PC-9 (cell line): Measurements from ENCODE around the gene PIK3IP1. TPM values are rescaled to one million over a fixed set of nuclear protein-coding genes. Genes with fewer than 3 reads are reported as not detected.
A peak's percentile ranks its signal among the peaks of the same experiment; 100 is the strongest.

Source experiments
- BruUV-seq: library from RNA; stranded (reverse); fragments of 400-500 nt; replicated peaks from 2 replicates; lab custom pipeline; 2021; lab: Mats Ljungman, UMichigan
- CTCF ChIA-PET: fragments of 300-600 bp; sonication (Branson Sonifier 250); formaldehyde crosslinking; loops from one replicate; lab custom pipeline; 2022; ENCODE audit warnings: antibody characterized with exemption; lab: Charles Lee
- POLR2A ChIA-PET: fragments of 300-600 bp; sonication (Branson Sonifier 250); formaldehyde crosslinking; loops from one replicate; lab custom pipeline; 2022; ENCODE audit warnings: antibody characterized with exemption; ENCODE audit not compliant: unreplicated experiment; lab: Charles Lee
- DNase-seq, 2 experiments: peaks; one replicate each; pipeline versions ENCODE4 v3.0.0 to v3.0.0-alpha.2; 2015 to 2022; ENCODE audit warnings: mixed read lengths in 1 of 2
- H2AFZ ChIP-seq: fragments of 200-600 bp; sonication (generic); 2 replicates; pipeline ENCODE4 v1.8.1; 2017; ENCODE audit warnings: antibody characterized with exemption
- H3F3A ChIP-seq: fragments of 200-600 bp; sonication (generic); 2 replicates; pipeline ENCODE4 v1.8.1; 2017; ENCODE audit warnings: antibody characterized with exemption, mild to moderate bottlenecking, low read depth; ENCODE audit not compliant: insufficient read depth
- H3K27ac ChIP-seq: fragments of 200-600 bp; sonication (generic); 2 replicates; pipeline ENCODE4 v1.6.1; 2016; ENCODE audit warnings: mixed run types
- H3K27me3 ChIP-seq: fragments of 200-600 bp; sonication (generic); 2 replicates; pipeline ENCODE4 v1.6.1; 2016; ENCODE audit warnings: low read depth, mixed run types; ENCODE audit not compliant: insufficient read depth
- H3K36me3 ChIP-seq: fragments of 200-600 bp; sonication (generic); 2 replicates; pipeline ENCODE4 v1.6.1; 2016; ENCODE audit warnings: low read depth, mixed run types
- H3K4me1 ChIP-seq: fragments of 200-600 bp; sonication (generic); replicated peaks from 2 replicates; pipeline ENCODE4 v1.6.1; 2016; ENCODE audit warnings: mixed run types; ENCODE audit not compliant: insufficient read depth
- H3K4me2 ChIP-seq: fragments of 200-600 bp; sonication (generic); 2 replicates; pipeline ENCODE4 v1.6.1; 2017; ENCODE audit warnings: mixed run types
- H3K4me3 ChIP-seq: fragments of 200-600 bp; sonication (generic); 2 replicates; pipeline ENCODE4 v1.6.1; 2016; ENCODE audit warnings: mixed run types
- H3K79me2 ChIP-seq: fragments of 200-600 bp; sonication (generic); 2 replicates; pipeline ENCODE4 v1.6.1; 2017; ENCODE audit warnings: low read depth, mixed run types
- H3K9me2 ChIP-seq: fragments of 200-600 bp; sonication (generic); 2 replicates; pipeline ENCODE4 v1.8.1; 2017; ENCODE audit warnings: mild to moderate bottlenecking; ENCODE audit not compliant: insufficient read depth
- H3K9me3 ChIP-seq: fragments of 200-600 bp; sonication (generic); 2 replicates; pipeline ENCODE4 v1.8.1; 2016; ENCODE audit warnings: low read depth; ENCODE audit not compliant: insufficient read depth
- H4K20me1 ChIP-seq: fragments of 200-600 bp; sonication (generic); 2 replicates; pipeline ENCODE4 v1.8.1; 2017; ENCODE audit not compliant: insufficient read depth
- EZH2 ChIP-seq: fragments of 200-600 bp; sonication (generic); IDR thresholded peaks from 2 replicates; pipeline ENCODE4 v1.8.0; 2017; ENCODE audit warnings: antibody characterized with exemption, low read depth
- intact Hi-C: fragments of 100-400 bp; cut with micrococcal nuclease; formaldehyde crosslinking; loops from one replicate; pipeline ENCODE4 v1.10.0; 2022; ENCODE audit not compliant: unreplicated experiment
- total RNA-seq: library from RNA; stranded (reverse); gene quantifications from 2 replicates; pipeline ENCODE4 v1.2.3, GENCODE V29; 2021
- TF ChIP-seq, protein P1 (sequence below): fragments of 200-600 bp; sonication (generic); conservative IDR thresholded peaks from 2 replicates; pipeline ENCODE4 v1.6.1; 2017; ENCODE audit warnings: mixed run types, antibody characterized with exemption, mild to moderate bottlenecking, moderate library complexity

PIK3IP1 gene
- total RNA-seq, 1 experiment from 2014 or later, result 15.7 TPM

DNA sequence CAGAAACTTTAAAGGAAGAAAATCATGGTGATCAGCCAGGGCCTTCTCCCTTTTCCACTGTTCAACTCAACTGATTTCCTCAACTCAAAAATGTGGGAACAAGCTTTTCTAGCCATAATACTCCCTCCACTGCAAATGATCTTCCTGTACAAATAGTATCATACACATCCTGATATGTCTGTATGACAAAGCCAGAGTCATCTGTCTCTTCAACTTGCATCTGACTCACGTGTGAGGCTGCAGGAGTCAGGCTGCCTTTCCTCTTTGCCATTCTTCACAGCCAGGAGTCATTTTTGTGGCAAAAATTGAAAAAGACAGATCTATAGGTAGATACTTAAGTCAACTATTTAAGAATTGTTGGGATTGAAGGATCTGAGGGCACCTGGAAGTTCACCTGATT lies 40.6 kb upstream of the PIK3IP1 start:
- Histone ChIP-seq H3K4me1 (peaks cover 26% of the 10 kb centered on the region), H3K79me2 (peaks cover 3% of the 10 kb centered on the region; the same call in 1 of the 2 replicates), H2AFZ (no peak overlapping the region), H3K4me3 (no peak overlapping the region), H3F3A (peaks cover 18% of the 10 kb centered on the region; the same call in 1 of the 2 replicates), H3K27me3 (no peaks in the 10 kb centered on the region), H3K36me3 (peaks cover 37% of the 10 kb centered on the region), H3K27ac (no peak overlapping the region), H4K20me1 (peaks cover 9% of the 10 kb centered on the region), H3K9me3 (no peaks in the 10 kb centered on the region), H3K9me2 (no peaks in the 10 kb centered on the region), H3K4me2 (no peak overlapping the region)
- POLR2A ChIA-PET, result no interaction called here
- DNase-seq, result no peak
- CTCF ChIA-PET, result no interaction called here
- BruUV-seq, result no TSS peak
- no peak for TF ChIP-seq EZH2
- TF ChIP-seq, protein P1, sequence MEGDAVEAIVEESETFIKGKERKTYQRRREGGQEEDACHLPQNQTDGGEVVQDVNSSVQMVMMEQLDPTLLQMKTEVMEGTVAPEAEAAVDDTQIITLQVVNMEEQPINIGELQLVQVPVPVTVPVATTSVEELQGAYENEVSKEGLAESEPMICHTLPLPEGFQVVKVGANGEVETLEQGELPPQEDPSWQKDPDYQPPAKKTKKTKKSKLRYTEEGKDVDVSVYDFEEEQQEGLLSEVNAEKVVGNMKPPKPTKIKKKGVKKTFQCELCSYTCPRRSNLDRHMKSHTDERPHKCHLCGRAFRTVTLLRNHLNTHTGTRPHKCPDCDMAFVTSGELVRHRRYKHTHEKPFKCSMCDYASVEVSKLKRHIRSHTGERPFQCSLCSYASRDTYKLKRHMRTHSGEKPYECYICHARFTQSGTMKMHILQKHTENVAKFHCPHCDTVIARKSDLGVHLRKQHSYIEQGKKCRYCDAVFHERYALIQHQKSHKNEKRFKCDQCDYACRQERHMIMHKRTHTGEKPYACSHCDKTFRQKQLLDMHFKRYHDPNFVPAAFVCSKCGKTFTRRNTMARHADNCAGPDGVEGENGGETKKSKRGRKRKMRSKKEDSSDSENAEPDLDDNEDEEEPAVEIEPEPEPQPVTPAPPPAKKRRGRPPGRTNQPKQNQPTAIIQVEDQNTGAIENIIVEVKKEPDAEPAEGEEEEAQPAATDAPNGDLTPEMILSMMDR, result no peak
- intact Hi-C loops, result no loop called here

DNA sequence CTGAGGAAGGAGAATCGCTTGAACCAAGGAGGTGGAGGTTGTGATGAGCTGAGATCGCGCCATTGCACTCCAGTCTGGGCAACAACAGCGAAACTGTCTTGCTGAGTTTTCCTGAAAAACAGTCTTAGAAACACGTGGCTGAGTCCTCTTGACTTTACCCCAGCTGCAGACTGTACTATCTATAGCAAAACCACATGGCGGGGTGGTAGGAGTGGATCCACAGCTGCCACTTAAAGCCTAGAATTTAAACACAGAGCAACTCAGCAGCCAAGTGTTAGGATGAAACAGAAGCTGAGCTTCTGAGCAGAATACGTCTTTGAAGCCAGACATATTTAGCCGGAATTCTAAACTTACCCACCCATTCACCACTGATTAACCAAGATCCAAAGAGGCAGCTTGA lies 39.7 kb upstream of the PIK3IP1 start:
- no peaks in the 10 kb centered on the region for H3K79me2 ChIP-seq
- DNase-seq, result no peak
- CTCF ChIA-PET, result no interaction called here
- no peak overlapping the region for H2AFZ ChIP-seq
- H3K9me3 ChIP-seq, result no peaks in the 10 kb centered on the region
- TF ChIP-seq, protein P1, result no peak
- TF ChIP-seq EZH2, result no peak
- H3F3A ChIP-seq, result peaks cover 11% of the 10 kb centered on the region; the same call in 1 of the 2 replicates
- H3K4me3 ChIP-seq, result no peak overlapping the region
- H3K36me3 ChIP-seq, result peaks cover 43% of the 10 kb centered on the region
- peaks cover 5% of the 10 kb centered on the region for H4K20me1 ChIP-seq
- peaks cover 17% of the 10 kb centered on the region for H3K4me1 ChIP-seq
- intact Hi-C loops, result no loop called here
- POLR2A ChIA-PET, result no interaction called here
- H3K4me2 ChIP-seq, result no peak overlapping the region
- no TSS peak for BruUV-seq
- H3K27me3 ChIP-seq, result no peaks in the 10 kb centered on the region
- no peak overlapping the region for H3K27ac ChIP-seq
- H3K9me2 ChIP-seq, result no peaks in the 10 kb centered on the region

DNA sequence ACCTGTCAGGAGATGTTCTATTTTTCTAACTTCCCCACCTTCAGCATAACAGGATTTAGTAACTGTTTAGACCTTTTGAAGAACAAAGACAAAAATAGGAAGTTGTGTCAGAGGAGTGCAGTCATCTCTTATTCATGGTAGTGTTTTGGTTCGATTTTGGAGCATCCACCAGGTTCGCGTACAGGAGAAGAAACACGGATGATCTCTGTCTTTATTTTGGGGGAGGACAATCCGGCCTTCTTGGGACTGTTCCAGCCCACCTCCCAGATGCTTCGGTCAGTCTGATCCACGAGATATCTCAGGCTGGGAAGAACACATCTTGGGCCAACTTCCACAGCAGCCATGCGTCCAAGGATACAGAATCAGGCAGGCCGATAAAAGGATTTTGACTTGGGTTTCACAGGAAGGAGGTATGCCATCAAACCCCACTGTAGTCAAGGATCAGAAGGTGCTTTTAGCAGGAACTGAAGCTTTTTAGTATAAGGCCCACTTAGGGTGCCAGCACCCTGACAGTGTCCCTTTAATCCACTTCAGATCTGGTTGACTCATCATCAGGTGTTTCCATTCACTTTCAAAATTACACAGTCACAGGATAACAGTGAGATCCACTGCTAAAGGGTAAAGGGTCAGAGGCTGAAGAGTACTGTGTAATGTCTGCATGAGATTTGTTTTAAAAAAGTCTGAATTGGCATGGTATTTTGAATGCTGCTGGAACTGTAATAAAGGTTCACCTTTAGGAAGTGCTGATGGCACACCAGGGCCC lies 37.3 kb upstream of the PIK3IP1 start:
- no peaks in the 10 kb centered on the region for H3K79me2 ChIP-seq

More for the DNA sequence above, 37.3 kb upstream of the PIK3IP1 start:
- intact Hi-C loops, result no loop called here
- ChIA-PET POLR2A (no interaction called here), CTCF (no interaction called here)
- H3K27me3 ChIP-seq, result no peaks in the 10 kb centered on the region
- peak overlapping the region; percentile 12; the same call in 1 of the 2 replicates for H3K27ac ChIP-seq
- peaks cover 5% of the 10 kb centered on the region for H4K20me1 ChIP-seq
- BruUV-seq, result no TSS peak
- H3K4me1 ChIP-seq, result peaks cover 15% of the 10 kb centered on the region
- peaks cover 49% of the 10 kb centered on the region for H3K36me3 ChIP-seq
- no peaks in the 10 kb centered on the region for H3K9me2 ChIP-seq
- H3K4me3 ChIP-seq, result no peak overlapping the region
- H2AFZ ChIP-seq, result no peak overlapping the region
- TF ChIP-seq EZH2, result no peak
- TF ChIP-seq, protein P1, result no peak
- H3K4me2 ChIP-seq, result 0 out of 2 replicates have a peak overlapping the region, but pooled peaks have one; percentile 33
- no peaks in the 10 kb centered on the region for H3K9me3 ChIP-seq
- no peak for DNase-seq
- peaks cover 9% of the 10 kb centered on the region; the same call in 1 of the 2 replicates for H3F3A ChIP-seq
